Measurements from ENCODE around the gene MMP14. TPM values are rescaled to one million over a fixed set of nuclear protein-coding genes. Genes with fewer than 3 reads are reported as not detected.
"Not testable (repeated sequence)": the region's sequence is repeated elsewhere in the genome, so short reads cannot be mapped to it uniquely, and the experiment has no call there.

Gene MMP14
- total RNA-seq, 1 experiment from 2014 or later, result 94.4 TPM

GRCh38 chr14:22802860-22803686, 33.3 kb upstream of the MMP14 start (continued):
- TF ChIP-seq ZNF121 (CRISPR knock-in tag; IDR thresholded peaks at IDR 0.05), result no peak
- TF ChIP-seq ZNF232 (CRISPR knock-in tag; IDR thresholded peaks at IDR 0.05), result no peak
- no peak for TF ChIP-seq SMAD4 (CRISPR knock-in tag; IDR thresholded peaks at IDR 0.05)
- TF ChIP-seq ZNF317 (CRISPR knock-in tag; IDR thresholded peaks at IDR 0.05; ENCODE audit: borderline replicate concordance, low read depth), result no peak
- no peak for TF ChIP-seq STAT6 (CRISPR knock-in tag; conservative IDR thresholded peaks at IDR 0.05; ENCODE audit: low read depth)
- TF ChIP-seq TP53 (CRISPR knock-in tag; IDR thresholded peaks at IDR 0.05), result no peak
- no peak for TF ChIP-seq OVOL2 (CRISPR knock-in tag; IDR thresholded peaks at IDR 0.05; ENCODE audit: borderline replicate concordance)
- TF ChIP-seq GABPB1 (CRISPR knock-in tag; IDR thresholded peaks at IDR 0.05), result no peak
- TF ChIP-seq MXD4 (CRISPR knock-in tag; IDR thresholded peaks at IDR 0.05; ENCODE audit: borderline replicate concordance), result no peak

- H3K27me3 Mint-ChIP-seq (ENCODE audit: low read depth), result no peaks in the 10 kb centered on the region
- DNase-seq (ENCODE audit: low spot score) (no peak), ATAC-seq (no peak)
- ChIA-PET CTCF (no interaction called here), POLR2A (no interaction called here)
- TF ChIP-seq RELA (CRISPR knock-in tag; IDR thresholded peaks at IDR 0.05; ENCODE audit: borderline replicate concordance), result no peak
- TF ChIP-seq CTCF (IDR thresholded peaks at IDR 0.05), result no peak
- TF ChIP-seq RORB (CRISPR knock-in tag; IDR thresholded peaks at IDR 0.05), result no peak
- no peaks in the 10 kb centered on the region for H3K36me3 Mint-ChIP-seq
- no peak overlapping the region for H3K4me3 Mint-ChIP-seq
- H3K4me1 Mint-ChIP-seq, result peaks cover 8% of the 10 kb centered on the region
- H3K9me3 Mint-ChIP-seq, result no peaks in the 10 kb centered on the region
- no peak overlapping the region for H3K27ac Mint-ChIP-seq
Measured at GRCh38 chr14:22803687-22803974, 32.8 kb upstream of the MMP14 start.

DNA sequence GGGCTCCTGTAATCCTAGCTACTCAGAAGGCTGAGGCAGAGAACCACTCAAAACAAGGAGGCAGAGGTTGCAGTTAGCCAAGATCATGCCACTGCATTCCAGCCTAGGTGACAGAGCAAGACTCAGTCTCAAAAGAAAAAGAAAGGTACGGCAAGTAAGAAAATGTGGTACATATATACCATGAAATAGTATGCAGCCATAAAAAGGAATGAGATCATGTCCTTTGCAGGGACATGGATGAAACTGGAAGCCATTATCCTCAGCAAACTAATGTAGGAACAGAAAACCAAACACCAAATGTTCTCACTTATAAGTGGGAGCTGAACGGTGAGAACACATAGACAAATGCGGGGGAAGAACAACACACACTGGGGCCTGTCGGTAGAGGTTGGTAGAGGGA, 31.1 kb upstream of the MMP14 start:
- CTCF ChIA-PET, result interaction anchor here (2.9 kb wide), 1 partner anchor 18 kb away, joined by 18 read pairs; no protein-coding TSS in a partner anchor
- H3K36me3 Mint-ChIP-seq; H3K27me3 Mint-ChIP-seq (ENCODE audit: low read depth); ATAC-seq; H3K4me3 Mint-ChIP-seq; DNase-seq (ENCODE audit: low spot score); H3K27ac Mint-ChIP-seq; H3K9me3 Mint-ChIP-seq; POLR2A ChIA-PET; H3K4me1 Mint-ChIP-seq: not testable (repeated sequence)

GRCh38 chr14:22807432-22808087, 28.8 kb upstream of the MMP14 start:
- H3K4me3 Mint-ChIP-seq, result no peak overlapping the region
- H3K27ac Mint-ChIP-seq, result peak overlapping the region; percentile 80
- no peaks in the 10 kb centered on the region for H3K27me3 Mint-ChIP-seq (ENCODE audit: low read depth)
- no peak for DNase-seq (ENCODE audit: low spot score)
- peak; percentile 60 for ATAC-seq
- ChIA-PET CTCF (interaction anchor here (0.8 to 2.9 kb wide), 11 partner anchors 9 to 237 kb away, joined by 3 to 18 read pairs (median 5); partner anchors contain the start of gene LRP10), POLR2A (interaction anchor here (0.9 to 1.3 kb wide), 2 partner anchors 14 to 16 kb away, joined by 3 read pairs; no protein-coding TSS in a partner anchor)
- TF ChIP-seq ATF3 (CRISPR knock-in tag; conservative IDR thresholded peaks at IDR 0.05), result no peak
- TF ChIP-seq MYBL2 (CRISPR knock-in tag; IDR thresholded peaks at IDR 0.05), result no peak
- TF ChIP-seq GRHL2 (CRISPR knock-in tag; IDR thresholded peaks at IDR 0.05; ENCODE audit: insufficient replicate concordance, severe bottlenecking), result no peak
- TF ChIP-seq OVOL2 (CRISPR knock-in tag; IDR thresholded peaks at IDR 0.05; ENCODE audit: borderline replicate concordance), result no peak
- no peaks in the 10 kb centered on the region for H3K9me3 Mint-ChIP-seq
- no peaks in the 10 kb centered on the region for H3K36me3 Mint-ChIP-seq
- peaks cover 8% of the 10 kb centered on the region for H3K4me1 Mint-ChIP-seq

Measured in WTC11 (cell line).